ENCODE measurements around the gene VAV3. TPM values are rescaled to one million over a fixed set of nuclear protein-coding genes. Genes with fewer than 3 reads are reported as not detected.

Gene VAV3
- total and polyA plus RNA-seq, 9 of the 15 experiments (the other 6 are each of a cell fraction or from before 2014, with no cell fraction given): not detected

- Histone ChIP-seq H3K27me3 (ENCODE audit: control insufficient read depth in 2 of 2, insufficient read depth in 2 of 2, low read length in 2 of 2) (no peaks in the 10 kb centered on the region), H4K20me1 (replicated peaks; ENCODE audit: control insufficient read depth, insufficient read depth, low read length) (no peaks in the 10 kb centered on the region; the same call in 1 of the 2 replicates), H3K9me3 (replicated peaks; ENCODE audit: control insufficient read depth, insufficient read depth, low read depth, low read length) (no peaks in the 10 kb centered on the region), H3K4me3 (no peak overlapping the region), H3K4me2 (ENCODE audit: insufficient read depth, low read length) (no peak overlapping the region), H3K36me3 (ENCODE audit: control insufficient read depth, insufficient read depth, low read length) (no peaks in the 10 kb centered on the region), H3K9me1 (ENCODE audit: control insufficient read depth, insufficient read depth, low read length) (no peaks in the 10 kb centered on the region), H3K9ac (ENCODE audit: insufficient read depth in 1 of 2, low read depth in 2 of 2, low read length in 2 of 2) (no peak overlapping the region), H3K79me2 (ENCODE audit: control insufficient read depth, insufficient read depth, low read length) (no peaks in the 10 kb centered on the region), H3K4me1 (replicated peaks in 1 of 2; ENCODE audit: control insufficient read depth in 2 of 2, insufficient read depth in 2 of 2, low read length in 2 of 2) (no peaks in the 10 kb centered on the region), H3K27ac (ENCODE audit: extremely low read depth, low read depth, low read length) (no peak overlapping the region), H2AFZ (ENCODE audit: low read depth, low read length) (no peak overlapping the region)
- DNase-seq (ENCODE audit: extremely low read depth in 1 of 4, low spot score in 3 of 4) (no peak), ATAC-seq (no peak), FAIRE-seq (no peak)
- no TSS peak for BruUV-seq (replicated peaks)
- ChIA-PET POLR2A (interaction anchor here (0.8 kb wide), 1 partner anchor 13 kb away, joined by 3 read pairs; no protein-coding TSS in a partner anchor), CTCF (ENCODE audit: low intra/inter-chr PET ratio) (no interaction called here)
- WGBS (ENCODE audit: insufficient coverage, low coverage, missing lambda C conversion rate): 0% methylated on average over 3 of the region's 3 CpGs
- in situ Hi-C loops (cut with MboI) (loop anchor here (25.0 kb wide), 1 partner anchor 847 kb away; no protein-coding TSS in a partner anchor), intact Hi-C loops (cut with micrococcal nuclease) (loop anchor here (10.0 kb wide), 1 partner anchor 1325 kb away; the partner anchor contains the start of gene ELAPOR1)
- TF ChIP-seq ZNF655 (CRISPR knock-in tag; IDR thresholded peaks at IDR 0.05): no peak
- no peak for TF ChIP-seq TFAM (CRISPR knock-in tag; conservative IDR thresholded peaks at IDR 0.05)
- no peak for TF ChIP-seq ZBTB11 (CRISPR knock-in tag; IDR thresholded peaks at IDR 0.05)
- TF ChIP-seq ZNF134 (CRISPR knock-in tag; conservative IDR thresholded peaks at IDR 0.05): no peak
- no peak for TF ChIP-seq NKRF (IDR thresholded peaks at IDR 0.05; ENCODE audit: borderline replicate concordance)
- no peak for TF ChIP-seq SRSF3 (IDR thresholded peaks at IDR 0.05; ENCODE audit: insufficient read depth, low read length)
Measured at GRCh38 chr1:107789817-107790524, 175.0 kb downstream of the VAV3 start.
